Stimulated activated CD4-positive, alpha-beta T cell treated with anti-CD3 and anti-CD28 coated beads, Interleukin-15, amount 100 ng/mL, for 48 hours (primary cell): ENCODE measurements around the gene CSNK1D.
A peak's percentile ranks its signal among the peaks of the same experiment; 100 is the strongest.

Experiments used
- DNase-seq, 2 donors: peaks; one replicate each; pipeline ENCODE4 v3.0.0-alpha.2; 2020; ENCODE audit warnings: low read depth in 2 of 2

Gene CSNK1D

DNA sequence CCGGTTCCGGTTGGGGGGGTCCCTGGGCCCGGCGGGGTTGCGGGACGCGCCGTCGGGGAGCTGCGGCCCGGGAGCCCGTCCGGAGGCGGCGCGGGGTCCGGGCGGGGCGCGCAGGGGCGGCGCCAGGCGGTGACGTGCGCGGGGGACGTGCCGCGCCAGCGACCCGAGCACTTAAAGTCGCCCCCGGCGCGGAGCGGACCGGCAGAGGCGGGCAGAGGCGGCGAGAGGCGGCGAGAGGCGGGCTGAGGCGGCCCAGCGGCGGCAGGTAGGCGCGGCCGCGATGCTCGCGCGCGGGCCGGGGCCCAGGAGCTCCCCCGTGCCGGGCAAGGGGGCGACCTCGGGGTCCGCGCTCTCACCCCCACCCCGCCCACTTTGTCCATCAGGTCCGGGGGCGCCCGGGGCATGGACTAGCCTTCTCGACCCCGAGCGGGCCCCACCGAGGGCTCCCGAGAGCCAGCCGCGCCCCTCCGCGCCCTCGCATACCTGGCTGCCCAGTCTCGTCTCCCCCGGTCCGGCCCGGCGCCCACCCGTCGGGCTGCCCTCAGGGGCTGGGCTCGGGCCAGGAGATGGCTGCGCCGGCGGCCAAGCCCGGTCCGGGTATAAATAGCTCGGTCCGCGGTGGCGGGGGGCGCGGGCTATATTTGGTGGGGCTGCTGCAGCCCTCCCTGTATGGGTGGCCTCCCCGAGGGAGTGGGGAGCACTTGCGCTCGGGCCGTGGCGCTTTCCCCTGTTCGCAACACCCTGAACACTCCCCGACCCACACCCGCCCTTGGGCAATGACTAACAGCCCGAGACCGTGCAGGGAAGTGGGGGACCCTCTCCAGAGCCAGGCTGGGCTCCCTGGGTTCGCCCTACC is 44.4 kb downstream of the CSNK1D start, which contains the start of gene SLC16A3:
Gene SLC16A3 (plus strand): TSS at position 201 of the 856 bp plus-strand sequence. CDS start 6,967 bp downstream, outside the sequence.
- peak in 1 of 2 donors; percentile 59 for DNase-seq

DNA sequence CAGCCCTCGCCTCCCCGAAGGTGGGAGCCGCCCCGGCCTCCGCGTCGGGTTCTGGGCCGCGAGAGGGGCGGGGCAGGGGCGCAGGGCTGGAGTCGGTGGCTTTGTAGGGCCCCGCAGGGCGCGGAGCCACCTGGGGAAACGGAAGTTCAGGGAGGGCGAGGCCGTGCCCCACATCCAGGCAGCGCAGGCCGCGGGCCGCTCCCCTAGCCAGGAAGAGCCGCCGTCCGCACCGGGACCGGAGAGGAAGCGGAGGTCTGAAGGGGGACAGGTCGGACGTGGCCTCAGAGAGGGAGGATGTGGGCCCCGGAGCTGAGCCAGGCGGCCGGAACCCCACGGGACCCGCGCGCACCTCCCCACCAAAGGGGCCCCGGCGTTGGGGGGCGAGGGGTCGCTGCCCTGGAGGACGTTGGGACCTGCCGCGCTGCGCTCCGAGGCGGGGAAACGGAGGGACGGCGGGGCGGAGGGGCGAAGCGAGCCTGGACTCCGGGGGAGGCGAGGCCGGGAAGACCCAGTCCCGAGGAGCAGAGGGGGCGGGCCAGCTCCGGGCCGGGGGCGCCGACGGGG is 45.1 kb downstream of the CSNK1D start:
- peak in 1 of 2 donors; percentile 56 for DNase-seq

DNA sequence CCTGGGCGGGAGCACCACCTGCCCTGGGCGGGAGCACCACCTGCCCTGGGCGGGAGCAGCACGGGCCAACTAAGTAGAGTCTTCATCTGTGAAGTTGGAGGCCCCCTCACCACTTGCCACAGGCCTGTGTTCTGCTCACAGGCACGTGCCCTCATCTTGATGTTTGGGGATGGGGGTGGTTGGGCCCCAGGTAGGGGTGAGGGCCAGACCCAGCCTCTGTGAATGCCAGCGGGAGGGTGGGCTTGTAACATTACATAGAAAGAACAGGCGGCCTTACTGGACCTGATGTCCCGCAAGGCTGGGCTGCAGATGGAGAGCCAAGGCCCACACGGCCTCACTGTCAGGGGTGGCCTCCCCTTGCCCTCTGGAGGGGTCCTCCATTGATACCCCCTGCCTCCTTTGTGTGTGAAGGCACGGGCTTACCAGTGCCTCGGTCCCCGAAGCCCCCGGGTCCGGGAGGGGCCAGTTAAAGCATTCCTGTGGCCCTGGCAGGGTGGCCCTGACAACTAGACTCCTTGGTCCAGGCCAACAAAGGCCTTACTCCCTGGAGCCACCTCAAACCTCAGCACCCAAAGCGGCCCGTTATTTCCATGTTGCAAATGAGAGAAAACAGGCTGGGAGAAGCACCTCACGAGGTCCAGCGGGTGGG is 45.7 kb downstream of the CSNK1D start:
- DNase-seq: no peak

DNA sequence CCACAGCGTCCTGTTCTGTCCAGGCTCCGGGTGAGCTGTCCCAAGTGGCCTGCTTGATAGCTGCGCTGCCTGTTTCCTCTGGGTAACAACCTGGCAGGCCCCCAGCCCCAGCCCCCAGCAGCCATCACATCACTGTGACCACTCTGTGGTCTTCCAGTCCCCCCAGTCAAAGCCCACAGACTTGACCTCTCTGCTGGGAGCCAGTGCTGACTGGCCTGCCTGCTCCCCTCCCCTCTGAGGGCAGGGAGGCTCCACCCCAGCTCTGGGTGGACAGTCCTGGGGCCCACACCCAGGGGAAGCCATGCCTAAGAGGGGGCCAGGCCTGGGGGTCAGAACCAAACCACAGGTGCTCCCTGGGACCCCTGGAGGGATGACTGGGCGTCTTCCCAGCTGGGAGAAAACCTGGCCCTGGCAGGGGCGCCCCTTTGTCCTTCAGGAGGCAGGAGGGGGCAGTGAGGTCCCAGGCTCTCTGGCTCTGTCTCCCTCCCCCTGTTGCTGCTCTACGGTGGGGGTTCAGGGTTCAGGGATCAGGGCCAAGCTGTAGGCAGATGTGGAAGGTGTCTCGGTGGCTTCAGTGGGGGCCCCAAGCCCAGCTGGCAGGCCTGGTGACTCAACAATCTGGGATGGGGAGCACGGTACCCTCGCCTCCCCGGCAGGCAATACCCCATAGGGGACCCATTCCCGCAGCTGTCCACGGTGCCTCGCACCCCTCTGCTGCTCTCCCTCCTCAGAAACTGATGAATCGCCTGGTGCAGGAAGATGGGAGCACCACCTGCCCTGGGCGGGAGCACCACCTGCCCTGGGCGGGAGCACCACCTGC is 46.5 kb downstream of the CSNK1D start:
- no peak for DNase-seq

DNA sequence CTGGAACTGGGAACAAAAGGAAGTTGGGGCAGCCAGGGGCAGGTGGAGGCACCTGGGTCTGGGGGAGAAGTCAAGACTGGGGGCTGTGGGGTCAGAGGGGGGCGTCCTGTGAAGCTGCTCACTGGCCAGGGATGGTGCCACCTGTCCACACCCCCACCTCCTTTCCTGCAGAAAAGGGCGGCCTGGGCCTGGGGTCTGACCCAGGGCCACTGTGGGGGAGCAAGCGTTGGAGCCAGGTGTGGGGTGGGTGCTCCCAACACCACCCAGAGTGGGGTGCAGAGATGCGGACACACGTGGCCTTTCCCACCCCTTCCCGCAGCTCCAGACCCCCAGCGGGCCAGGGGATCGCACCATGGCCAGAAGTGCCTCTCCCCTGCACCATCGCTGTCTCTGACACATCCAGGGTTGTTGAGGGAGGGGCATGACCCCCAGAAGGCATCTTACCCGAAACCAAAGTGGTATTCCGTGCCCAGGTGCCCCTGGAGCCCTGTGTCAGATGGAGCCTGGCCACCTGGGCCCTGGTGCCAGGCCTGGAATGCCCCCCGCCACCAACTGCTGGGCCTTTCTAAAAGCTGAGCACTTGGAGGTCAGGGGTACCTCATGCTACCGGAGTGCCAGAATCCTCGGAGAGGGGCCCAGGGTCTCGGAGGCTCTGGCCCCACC is 47.2 kb downstream of the CSNK1D start:
- no peak for DNase-seq

DNA sequence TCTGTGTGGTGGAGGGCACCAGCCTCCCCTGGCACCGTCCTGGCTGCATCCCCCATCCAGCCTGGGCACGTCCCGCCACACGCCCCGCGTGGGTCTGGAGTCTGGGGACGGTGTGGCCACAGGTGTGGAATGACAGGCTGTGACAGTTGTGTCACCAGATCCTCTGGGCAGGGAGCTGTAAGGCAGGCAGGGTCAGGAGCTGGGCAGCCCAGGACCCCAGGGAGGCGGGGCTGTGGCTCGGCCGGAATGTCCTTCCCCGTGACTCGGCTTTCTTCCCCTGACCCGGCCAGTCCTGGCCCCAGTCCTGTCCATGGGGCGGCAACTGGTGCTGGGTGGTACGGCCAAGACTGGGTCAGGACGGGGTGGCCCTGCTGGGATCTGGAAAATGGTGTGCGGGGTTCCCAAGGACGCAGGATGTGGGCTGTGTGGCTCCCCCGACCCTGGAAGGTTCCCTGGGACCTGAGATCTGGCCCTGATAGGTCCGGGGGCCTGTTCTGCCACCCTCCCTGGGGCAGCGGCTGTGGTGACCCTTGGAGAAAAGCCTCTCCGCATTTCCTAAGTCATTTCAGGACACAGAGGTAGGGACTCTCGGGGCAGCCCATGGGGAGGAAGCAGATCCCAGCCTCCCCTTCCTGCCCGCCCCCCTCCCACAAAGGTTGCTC is 48.0 kb downstream of the CSNK1D start:
- DNase-seq: no peak

DNA sequence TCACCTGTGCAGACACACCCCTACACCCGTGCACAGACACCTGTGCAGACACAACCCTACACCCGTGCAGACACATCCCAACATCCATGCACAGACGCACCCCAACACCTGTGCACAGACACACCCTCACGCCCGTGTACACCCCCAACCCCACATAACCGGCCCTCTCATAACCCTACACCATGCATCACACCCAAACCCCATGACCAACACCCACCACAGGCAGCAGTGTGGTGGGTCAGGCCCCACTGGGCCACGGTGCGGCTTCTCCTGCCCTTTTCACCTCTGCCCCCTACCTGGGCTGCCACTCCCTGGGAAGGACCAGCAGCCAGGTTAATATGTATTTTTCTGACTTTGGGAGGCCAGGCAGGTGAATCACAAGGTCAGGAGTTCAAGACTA is 48.8 kb downstream of the CSNK1D start:
- DNase-seq: no peak

DNA sequence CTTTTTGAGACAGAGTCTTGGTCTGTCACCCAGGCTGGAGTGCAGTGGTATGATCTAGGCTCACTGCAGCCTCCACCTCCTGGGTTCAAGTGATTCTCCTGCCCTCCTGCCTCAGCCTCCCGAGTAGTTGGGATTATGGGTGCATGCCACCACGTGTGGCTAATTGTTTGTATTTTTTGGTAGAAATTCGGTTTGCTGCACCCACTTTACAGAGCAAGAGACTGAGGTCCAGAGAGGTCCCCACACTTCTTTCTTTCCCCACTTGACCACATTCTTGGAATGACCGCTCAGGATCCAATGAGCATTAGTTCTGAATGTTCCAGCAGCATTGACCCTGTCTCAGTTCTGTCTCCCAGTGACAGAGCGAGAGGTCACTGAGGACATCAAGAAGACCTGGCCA is 50.0 kb downstream of the CSNK1D start:
- DNase-seq: no peak

DNA sequence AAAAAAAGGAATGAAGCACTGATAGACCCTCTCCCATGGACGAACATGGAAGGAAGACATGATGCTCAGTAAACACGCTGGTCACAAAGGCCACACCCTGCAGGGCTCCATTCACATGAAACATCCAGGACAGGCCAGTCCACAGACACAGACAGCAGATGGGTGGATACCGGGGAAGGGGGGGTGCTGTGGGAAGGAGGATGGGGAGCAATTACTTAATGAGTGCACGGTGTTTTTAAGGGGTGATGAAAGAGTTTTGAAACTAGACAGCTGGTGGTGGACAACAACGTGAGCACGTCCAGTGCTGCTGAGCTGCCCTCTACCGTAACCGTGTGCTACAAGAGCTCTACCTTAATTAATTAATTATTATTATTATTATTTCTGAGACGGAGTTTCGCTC is 50.7 kb downstream of the CSNK1D start:
- no peak for DNase-seq

DNA sequence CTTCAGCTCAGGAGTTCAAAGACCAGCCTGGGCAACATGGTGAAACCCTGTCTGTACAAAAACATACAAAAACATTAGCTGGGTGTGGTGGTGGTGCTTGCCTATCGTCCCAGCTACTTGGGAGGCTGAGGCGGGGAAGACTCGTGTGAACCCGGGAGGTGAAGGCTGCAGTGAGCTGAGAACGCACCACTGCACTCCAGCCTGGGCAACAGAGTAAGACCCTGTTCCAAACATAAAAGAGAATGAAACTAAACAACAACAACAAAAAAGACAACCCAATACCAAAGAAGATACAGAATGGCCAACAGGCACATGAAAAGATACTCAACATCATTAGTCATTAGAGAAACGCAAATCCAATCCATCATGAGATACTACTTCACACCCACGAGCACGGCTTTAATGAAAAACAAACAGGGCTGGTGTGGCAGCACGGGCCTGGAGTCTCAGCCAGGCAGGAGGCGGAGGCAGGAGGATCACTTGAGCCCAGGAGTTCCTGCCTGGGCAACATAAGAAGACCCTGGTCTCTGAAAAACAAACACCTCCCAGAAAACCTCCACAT is 52.1 kb downstream of the CSNK1D start:
- no peak for DNase-seq

DNA sequence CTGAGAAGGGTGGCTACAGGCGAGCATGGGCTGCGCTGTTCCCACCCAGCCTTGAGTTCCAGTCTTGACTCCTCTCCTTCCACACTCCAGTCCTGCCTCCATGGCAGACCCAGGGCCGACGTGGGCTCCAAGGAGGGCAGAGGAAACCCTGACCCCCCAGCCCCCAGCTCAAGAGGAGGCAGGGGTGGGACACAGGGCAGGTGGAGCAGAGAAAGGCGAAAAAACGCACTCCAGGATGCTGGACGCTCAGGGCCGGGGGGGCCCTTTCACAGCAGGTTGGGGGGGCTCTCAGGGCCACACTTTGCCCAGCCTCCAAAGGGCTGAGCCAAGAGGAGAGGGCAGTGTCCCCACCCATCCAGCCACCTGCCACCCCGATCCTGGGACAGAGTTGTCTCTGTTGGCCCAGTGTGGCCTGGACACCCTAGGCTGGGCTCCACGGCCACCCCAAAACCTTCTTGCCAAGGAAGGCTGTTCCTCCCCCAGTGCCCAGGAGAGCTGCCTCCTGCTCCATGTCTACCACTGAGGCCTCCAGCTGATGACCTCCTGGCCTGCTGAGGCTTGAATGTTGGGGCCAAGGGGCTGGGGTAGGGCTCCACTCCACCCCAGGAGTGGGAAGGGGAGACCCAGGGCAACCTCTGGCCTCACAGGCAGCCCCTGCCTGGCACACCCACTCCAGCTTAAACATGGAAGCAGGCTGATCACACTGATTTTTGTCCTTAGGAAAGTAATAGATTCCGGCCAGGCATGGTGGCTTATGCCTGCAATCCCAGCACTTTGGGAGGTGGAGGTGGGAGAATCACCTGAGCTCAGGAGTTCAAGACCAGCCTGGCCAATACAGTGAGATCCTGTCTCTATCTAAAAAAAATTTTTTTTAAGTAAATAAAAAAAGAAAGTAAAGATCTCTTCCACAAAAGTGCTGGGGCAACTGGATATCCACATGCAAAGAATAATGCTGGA is 53.5 kb downstream of the CSNK1D start:
- no peak for DNase-seq

DNA sequence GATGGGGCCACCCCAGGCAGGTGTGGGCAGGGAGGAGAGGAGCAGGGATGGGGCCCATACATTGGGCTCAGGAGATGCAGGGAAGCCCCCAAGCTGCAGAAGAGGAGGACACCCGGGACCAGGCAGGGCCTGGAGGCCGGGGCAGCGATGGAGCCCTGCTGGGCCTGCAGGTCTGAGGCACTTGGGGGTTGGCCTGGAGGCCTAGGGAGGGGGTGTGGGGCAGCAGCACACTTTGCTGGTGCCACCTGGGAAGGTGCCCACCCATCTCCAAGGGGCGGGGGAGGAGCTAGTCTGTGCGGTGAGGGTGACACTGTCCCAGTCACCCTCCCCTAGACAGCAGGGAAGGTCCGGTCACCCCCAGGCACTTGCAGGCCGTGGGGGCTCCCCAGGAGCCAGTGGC is 54.4 kb downstream of the CSNK1D start:
- DNase-seq: no peak

DNA sequence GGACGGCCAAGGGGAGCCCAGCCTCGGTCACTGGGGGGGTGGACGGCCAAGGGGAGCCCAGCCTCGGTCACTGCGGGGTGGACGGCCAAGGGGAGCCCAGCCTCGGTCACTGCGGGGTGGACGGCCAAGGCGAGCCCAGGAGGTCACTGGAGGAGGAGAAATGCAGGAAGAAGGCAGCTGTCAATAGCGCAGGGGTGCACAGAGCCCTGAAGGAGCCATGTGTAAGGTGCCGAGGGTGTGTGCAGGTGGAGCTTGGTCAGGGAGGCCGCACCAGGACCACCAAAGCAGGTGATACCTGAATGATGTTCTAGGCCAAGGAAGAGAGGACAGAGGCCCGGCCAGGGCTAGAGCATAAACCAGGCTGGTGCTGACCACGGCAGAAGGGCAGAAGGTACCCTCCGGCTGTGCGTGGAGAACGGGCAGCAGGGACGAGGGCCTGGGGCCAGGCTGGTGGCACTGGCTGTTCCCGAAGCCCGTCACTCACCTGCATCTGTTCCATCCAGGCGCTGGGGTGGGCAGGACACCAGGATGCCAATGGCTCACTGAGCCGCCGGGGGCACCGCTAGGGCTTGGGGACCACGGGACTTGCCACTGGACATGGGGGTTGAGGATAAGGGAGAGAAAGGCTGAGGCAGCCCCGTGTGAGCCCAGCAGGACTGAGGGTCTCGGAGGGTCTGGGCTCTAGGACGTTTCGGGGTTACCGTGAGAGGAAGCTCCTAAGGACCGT is 55.0 kb downstream of the CSNK1D start:
- no peak for DNase-seq

DNA sequence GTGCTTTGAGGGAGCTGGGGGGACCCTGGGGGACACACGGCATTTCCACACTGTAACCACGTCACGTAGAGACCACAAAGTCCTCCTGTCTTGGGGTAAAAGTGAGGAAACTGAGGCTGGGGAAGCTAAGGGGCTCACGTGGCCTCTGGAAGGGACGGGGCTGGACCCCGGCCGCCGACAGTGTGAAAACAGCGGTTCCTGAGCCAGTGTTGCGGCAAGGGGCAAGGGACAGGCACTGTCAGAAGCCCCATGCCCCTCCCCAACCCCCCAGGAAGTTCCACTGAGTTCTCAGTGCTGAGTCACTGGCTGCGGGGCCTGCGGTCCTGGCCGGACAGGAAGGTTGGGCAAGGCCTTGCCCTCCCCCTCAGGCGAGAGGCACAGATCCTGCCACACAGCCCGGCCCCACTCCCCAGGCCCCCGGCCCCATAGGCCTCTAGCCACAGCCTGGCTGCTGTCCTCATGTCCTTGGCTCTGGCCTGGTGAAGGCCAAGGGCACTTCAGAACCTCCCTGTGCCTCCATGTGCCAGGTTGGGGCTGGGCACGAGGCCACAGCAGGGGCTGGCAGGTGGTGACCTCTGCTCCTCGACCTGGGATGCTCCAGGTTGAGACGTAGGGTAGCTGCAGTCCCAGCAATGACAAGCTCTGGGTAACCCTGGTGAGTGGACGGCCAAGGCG is 55.8 kb downstream of the CSNK1D start:
- DNase-seq: no peak

DNA sequence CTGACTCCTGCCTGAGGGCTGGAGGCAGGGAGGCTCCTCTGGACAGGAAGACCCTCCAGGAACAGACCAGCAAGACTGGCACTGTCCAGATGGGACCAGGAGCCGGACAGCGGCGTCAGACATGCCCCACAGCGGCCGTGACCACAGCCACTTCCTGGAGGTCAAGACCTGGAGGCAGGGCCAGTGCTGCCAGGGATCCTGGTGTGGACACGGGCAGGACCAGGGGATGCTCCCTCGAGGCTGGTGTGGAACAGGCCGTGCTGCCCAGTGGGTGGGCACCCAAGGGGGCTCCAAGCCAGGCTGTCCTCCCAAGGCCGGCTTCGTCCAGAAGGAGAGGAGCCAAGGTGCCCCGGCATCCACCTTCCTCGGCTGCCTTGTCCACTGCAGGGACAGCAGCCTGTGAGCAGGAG is 56.4 kb downstream of the CSNK1D start:
- DNase-seq: no peak

DNA sequence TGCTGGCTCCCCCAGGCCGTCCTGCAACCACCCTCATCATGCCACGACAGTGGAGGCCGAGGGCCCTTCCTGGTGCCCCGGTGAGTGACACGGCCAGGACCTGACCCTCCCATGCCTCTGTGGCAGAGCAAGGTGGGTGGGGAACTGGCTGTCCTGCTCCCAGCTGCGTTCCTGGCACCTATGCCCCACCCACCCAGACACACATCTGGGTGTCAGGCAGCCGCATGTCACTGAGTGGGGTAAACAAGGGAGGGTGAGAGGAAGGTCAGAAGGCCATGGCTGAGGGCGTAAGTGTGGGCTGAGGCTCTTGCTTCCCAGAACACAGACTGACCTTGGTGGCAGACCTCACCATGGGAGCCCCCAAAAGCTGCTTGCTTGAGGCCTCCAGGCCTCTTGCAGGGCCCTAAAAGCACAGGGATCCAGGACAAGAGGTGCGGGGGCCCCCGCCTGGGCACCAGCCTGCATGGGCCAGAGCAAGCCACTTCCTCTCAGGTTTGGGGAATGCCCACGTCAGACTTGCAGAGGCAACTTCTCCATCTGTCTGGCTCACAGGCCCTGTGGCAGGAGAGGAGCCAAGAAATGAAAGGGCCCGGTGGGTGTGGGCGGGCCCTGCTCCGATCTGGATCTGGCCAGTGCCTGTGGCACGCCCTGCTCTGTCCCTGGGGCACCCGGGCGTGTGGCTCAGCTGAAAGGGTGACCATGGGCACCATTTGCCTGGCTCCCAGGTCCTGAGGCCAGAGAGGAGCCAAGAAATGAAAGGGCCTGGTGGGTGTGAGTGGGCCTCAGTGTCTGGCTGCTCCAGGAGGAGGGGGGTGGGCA is 57.0 kb downstream of the CSNK1D start:
- DNase-seq: no peak

DNA sequence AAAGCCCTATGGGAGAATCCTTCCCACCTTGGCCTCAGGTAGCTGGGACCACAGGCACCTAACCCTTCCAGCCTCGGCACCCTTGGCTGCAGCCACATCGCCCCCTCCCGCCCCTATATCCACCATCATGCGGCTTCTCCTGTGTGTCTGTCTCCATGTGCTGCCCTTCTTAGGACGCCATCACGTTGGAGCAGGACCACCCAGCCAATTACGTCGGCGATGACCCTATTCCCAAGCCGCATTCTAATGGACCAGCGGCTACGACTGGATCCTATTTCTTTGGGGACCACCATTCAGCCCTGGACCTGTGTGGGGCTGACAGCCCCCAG is 57.6 kb downstream of the CSNK1D start:
- DNase-seq: no peak
